Measurements from ENCODE around the gene RHPN2. TPM values are rescaled to one million over a fixed set of nuclear protein-coding genes. Genes with fewer than 3 reads are reported as not detected.
"Not testable (repeated sequence)": the region's sequence is repeated elsewhere in the genome, so short reads cannot be mapped to it uniquely, and the experiment has no call there.

Gene RHPN2
- total and polyA plus RNA-seq, 8 donors, result 5.3 to 10.1 (median 8.8) TPM

DNA sequence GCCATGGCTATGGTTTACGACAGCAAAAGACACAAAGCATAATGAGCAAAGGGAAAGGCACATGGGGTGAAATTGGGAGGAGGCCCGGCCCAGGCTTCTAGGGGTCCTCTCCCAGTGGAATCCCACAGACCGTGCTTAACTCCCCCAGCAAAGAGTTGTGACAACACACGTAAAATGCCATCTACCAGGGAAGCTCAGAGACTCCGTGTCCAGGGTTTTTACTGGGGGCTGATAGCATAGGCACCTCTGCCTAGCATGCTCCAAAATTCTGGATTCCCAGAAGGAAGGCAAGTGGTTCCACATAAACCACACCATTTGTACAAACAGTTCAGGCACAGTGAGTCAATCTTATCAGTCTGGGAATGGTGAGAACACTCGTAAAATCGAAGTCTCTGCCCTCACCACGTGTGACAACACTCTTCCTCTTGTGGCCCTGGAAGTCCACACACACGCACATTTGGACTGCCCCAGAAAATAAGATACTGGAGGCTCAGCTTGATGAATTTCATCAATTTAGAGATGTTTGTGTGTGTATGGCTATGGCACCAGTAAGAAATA, 34.9 kb downstream of the RHPN2 start:
- Histone ChIP-seq H3K9me3 (peaks cover 0 to 7% of the 10 kb centered on the region in 2 donors), H3K36me3 (no peaks in the 10 kb centered on the region)
- intact Hi-C loops (cut with DNase I), result no loop called here

GRCh38 chr19:33026602-33027001, 38.1 kb downstream of the RHPN2 start:
- DNase-seq; intact Hi-C loops (cut with DNase I); H3K27me3 ChIP-seq; H3K36me3 ChIP-seq; H3K4me1 ChIP-seq; H3K9me3 ChIP-seq; H3K4me3 ChIP-seq; H3K27ac ChIP-seq; ATAC-seq: not testable (repeated sequence)

More for the DNA sequence above, 34.9 kb downstream of the RHPN2 start:
- no peak for TF ChIP-seq CTCF (IDR thresholded peaks at IDR 0.05)
- DNase-seq (no peak), ATAC-seq (no peak)
- Histone ChIP-seq H3K27ac (no peak overlapping the region), H3K4me1 (no peaks in the 10 kb centered on the region), H3K4me3 (no peak overlapping the region), H3K27me3 (no peaks in the 10 kb centered on the region)

DNA sequence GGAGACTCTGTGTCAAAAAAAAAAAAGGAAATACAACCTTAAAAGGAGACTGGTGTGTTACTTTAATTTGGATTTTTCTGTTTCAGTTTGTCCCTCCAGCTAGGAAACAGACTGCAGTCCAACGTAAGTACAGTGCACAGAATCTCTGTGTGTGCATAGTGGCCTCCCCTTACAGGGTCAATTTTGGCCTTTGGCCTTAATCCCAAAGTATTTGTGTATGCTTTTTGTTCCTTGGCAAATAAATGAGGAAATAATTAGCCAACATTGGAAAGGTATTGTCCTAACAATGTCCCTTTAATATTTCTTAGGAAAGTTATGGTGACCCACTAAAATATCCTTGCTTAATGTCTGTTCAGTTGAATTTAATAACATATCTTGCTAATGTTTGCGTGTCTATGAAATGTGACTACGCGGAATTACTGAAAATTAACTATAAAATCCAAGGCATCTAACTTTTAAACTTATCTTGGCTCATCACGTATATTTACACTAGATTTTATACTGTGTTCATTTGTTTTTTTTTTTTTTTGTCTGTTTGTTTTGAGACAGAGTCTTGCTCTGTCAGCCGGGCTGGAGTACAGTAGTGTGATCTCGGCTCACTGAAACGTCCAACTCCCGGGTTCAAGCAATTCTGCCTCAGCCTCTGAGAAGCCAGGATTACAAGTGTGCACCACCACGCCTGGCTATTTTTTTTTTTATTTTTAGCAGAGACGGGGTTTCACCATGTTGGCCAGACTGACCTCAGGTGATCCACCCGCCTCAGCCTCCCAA, 39.0 kb downstream of the RHPN2 start:
- H3K27me3 ChIP-seq; intact Hi-C loops (cut with DNase I); ATAC-seq; H3K4me1 ChIP-seq; H3K36me3 ChIP-seq; H3K27ac ChIP-seq; DNase-seq; H3K9me3 ChIP-seq; H3K4me3 ChIP-seq: not testable (repeated sequence)

DNA sequence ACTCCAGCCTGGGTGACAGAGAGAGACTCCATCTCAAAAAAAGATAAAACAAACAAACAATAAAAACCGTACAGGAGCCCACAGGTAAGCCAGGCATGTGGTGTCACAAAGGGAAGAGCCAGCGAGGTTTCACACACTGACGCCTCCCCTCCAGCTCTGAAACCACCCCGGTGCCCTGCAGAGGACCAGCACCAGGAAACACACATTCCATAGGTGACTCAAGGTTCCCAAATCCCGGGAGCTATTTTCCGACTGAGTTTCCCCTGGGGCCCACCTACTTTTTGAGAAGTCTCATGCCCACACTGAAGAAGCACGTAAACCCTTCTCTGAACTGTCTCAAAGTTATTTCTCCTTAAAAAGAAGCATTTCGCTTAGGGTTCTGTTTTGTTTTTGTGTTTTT, 40.3 kb downstream of the RHPN2 start:
- Histone ChIP-seq H3K9me3 (no peaks in the 10 kb centered on the region), H3K4me3 (no peak overlapping the region), H3K27me3 (no peaks in the 10 kb centered on the region), H3K36me3 (peaks cover 0 to 3% of the 10 kb centered on the region in 2 donors), H3K27ac (no peak overlapping the region), H3K4me1 (no peaks in the 10 kb centered on the region)
- intact Hi-C loops (cut with DNase I), result no loop called here
- DNase-seq, result no peak
- no peak for TF ChIP-seq CTCF (IDR thresholded peaks at IDR 0.05)
- no peak for ATAC-seq

DNA sequence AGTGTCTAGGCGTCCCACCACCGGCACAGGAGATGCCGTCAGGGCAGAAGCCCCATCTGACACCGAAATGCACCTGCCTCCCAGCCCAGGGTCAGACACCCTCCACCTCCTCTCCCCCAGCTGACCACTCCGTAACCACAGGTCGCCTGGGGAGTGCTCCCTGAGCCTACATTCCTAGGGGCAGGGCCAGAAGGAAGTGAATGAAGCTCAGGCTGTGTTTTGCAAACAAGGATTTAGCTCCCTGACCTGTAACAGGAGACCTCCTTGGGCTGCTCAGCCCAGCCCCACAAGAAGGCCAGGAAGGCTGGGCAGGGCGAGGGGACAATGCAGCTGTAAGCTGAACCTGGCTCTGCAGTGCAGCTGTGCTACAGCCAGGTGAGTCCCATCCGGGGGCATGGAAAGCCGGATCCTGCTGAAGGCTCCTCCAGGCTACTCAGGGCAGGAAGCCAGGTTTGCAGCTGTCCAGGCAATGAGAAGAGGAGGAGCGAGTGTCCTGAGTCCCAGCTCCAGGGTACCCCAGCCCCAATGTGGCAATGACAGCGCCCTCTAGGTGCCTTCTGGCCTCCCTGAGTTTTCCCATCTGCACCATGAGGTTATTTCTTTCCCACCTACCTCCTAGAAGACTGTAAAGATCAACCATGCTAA, 42.1 kb downstream of the RHPN2 start:
- Histone ChIP-seq H3K27ac (no peak overlapping the region), H3K4me1 (no peaks in the 10 kb centered on the region), H3K4me3 (no peak overlapping the region), H3K27me3 (no peaks in the 10 kb centered on the region), H3K36me3 (peaks cover 0 to 3% of the 10 kb centered on the region in 2 donors), H3K9me3 (no peaks in the 10 kb centered on the region)
- ATAC-seq (no peak), DNase-seq (peak in 1 of 4 donors; percentile 7)
- intact Hi-C loops (cut with DNase I), result no loop called here
- no peak for TF ChIP-seq CTCF (IDR thresholded peaks at IDR 0.05)

DNA sequence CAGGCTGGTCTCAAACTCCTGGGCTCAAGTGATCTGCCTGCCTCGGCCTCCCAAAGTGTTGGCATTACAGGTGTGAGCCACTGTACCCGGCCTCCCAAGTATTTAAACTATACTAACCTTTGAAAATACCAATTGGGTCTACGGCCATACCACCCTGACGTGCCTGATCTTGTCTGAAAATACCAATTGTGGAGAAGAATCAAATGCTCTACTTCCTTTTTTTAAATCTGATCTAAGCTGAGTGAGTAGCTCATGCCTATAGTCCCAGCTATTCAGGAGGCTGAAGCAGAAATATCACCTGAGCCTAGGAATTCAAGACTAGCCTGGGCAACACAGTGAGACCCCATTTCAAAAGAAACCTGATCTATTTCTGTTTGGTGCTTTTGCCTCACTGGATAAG, 53.8 kb downstream of the RHPN2 start:
- ATAC-seq; intact Hi-C loops (cut with DNase I); H3K36me3 ChIP-seq; H3K27ac ChIP-seq; DNase-seq; H3K4me1 ChIP-seq; H3K27me3 ChIP-seq; H3K9me3 ChIP-seq; H3K4me3 ChIP-seq: not testable (repeated sequence)
